SK-N-SH (cell line): ENCODE measurements around the gene FRY. TPM values are rescaled to one million over a fixed set of nuclear protein-coding genes. Genes with fewer than 3 reads are reported as not detected.

Experiments used
- CTCF ChIA-PET: fragments of 300-600, 350-600 bp; formaldehyde crosslinking; extraction: SDS; loops from one replicate; lab custom pipeline; 2021; lab: Yijun Ruan, JAX
- POLR2A ChIA-PET: fragments of 350-600 bp; sonication (Branson Sonifier 250); formaldehyde crosslinking; extraction: SDS; loops from one replicate; lab custom pipeline; 2020; ENCODE audit warnings: antibody characterized with exemption, inconsistent platforms; lab: Yijun Ruan, JAX
- DNase-seq: peaks from one replicate; pipeline ENCODE4 v3.0.0; 2012
- H2AFZ ChIP-seq: fragments of 200-600 bp; sonication (generic); 2 replicates; pipeline ENCODE4 v1.8.1; 2016; ENCODE audit warnings: antibody characterized with exemption, mild to moderate bottlenecking, low read depth
- H3F3A ChIP-seq: fragments of 200-600 bp; sonication (generic); replicated peaks from 2 replicates; pipeline ENCODE3; 2016; ENCODE audit warnings: antibody characterized with exemption, mild to moderate bottlenecking; ENCODE audit not compliant: insufficient read depth
- H3K27ac ChIP-seq, 2 experiments: fragments of 200-500 bp in 1 of 2; fragments of 200-600 bp in 1 of 2; sonication (Bioruptor generic) in 1 of 2; sonication (generic), shearing (Covaris generic) in 1 of 2; 2 replicates each; pipeline versions ENCODE4 v1.5.1 to v1.6.1; 2014 to 2016; ENCODE audit warnings: low read depth in 2 of 2, inconsistent platforms in 1 of 2, low read length in 1 of 2, mild to moderate bottlenecking in 1 of 2, mixed read lengths in 1 of 2
- H3K27me3 ChIP-seq: fragments of 200-600 bp; sonication (generic), shearing (Covaris generic); 2 replicates; pipeline ENCODE4 v1.6.1; 2016; ENCODE audit warnings: mixed run types; ENCODE audit not compliant: insufficient read depth
- H3K36me3 ChIP-seq, 2 experiments: fragments of 200-500 bp in 1 of 2; fragments of 200-600 bp in 1 of 2; sonication (Bioruptor generic) in 1 of 2; sonication (generic) in 1 of 2; replicated peaks in 1 of 2; 2 replicates each; pipeline versions ENCODE3 to v1.5.1; 2014 to 2016; ENCODE audit warnings: low read length in 1 of 2, mild to moderate bottlenecking in 1 of 2; ENCODE audit not compliant: insufficient read depth in 2 of 2, control insufficient read depth in 1 of 2
- H3K4me1 ChIP-seq, 2 experiments: fragments of 200-500 bp in 1 of 2; fragments of 200-600 bp in 1 of 2; sonication (Bioruptor generic) in 1 of 2; sonication (generic), shearing (Covaris generic) in 1 of 2; 2 replicates each; pipeline versions ENCODE4 v1.5.1 to v1.6.1; 2014 to 2016; ENCODE audit warnings: low read depth in 1 of 2, low read length in 1 of 2, mixed run types in 1 of 2; ENCODE audit not compliant: insufficient read depth in 2 of 2, control insufficient read depth in 1 of 2
- H3K4me2 ChIP-seq: fragments of 200-600 bp; sonication (generic), shearing (Covaris generic); 2 replicates; pipeline ENCODE4 v1.6.1; 2017; ENCODE audit warnings: mixed run types
- H3K4me3 ChIP-seq, 2 experiments: fragments of 200-500 bp in 1 of 2; fragments of 200-600 bp in 1 of 2; sonication (Bioruptor generic) in 1 of 2; sonication (generic), shearing (Covaris generic) in 1 of 2; 2 replicates each; pipeline versions ENCODE4 v1.5.1 to v1.8.1; 2014 to 2016; ENCODE audit warnings: low read depth in 2 of 2, inconsistent platforms in 1 of 2, low read length in 1 of 2, mild to moderate bottlenecking in 1 of 2, mixed read lengths in 1 of 2, moderate library complexity in 1 of 2
- H3K79me2 ChIP-seq: fragments of 200-600 bp; sonication (generic); 2 replicates; pipeline ENCODE4 v1.8.1; 2017; ENCODE audit warnings: mild to moderate bottlenecking; ENCODE audit not compliant: insufficient read depth
- H3K9ac ChIP-seq: fragments of 200-600 bp; sonication (generic); 2 replicates; pipeline ENCODE4 v1.6.1; 2017; ENCODE audit warnings: mixed run types
- H3K9me2 ChIP-seq: fragments of 200-600 bp; sonication (generic); 2 replicates; pipeline ENCODE4 v1.6.1; 2017; ENCODE audit warnings: mixed run types
- H3K9me3 ChIP-seq: fragments of 200-600 bp; sonication (generic); 2 replicates; pipeline ENCODE4 v1.6.1; 2017; ENCODE audit warnings: mixed run types, mild to moderate bottlenecking, moderate library complexity
- H4K20me1 ChIP-seq: fragments of 200-600 bp; sonication (generic); 2 replicates; pipeline ENCODE4 v1.6.1; 2017; ENCODE audit warnings: mild to moderate bottlenecking, mixed run types; ENCODE audit not compliant: insufficient read depth
- CTCF ChIP-seq: fragments of 200-600 bp; sonication (generic); IDR thresholded peaks from 2 replicates; pipeline ENCODE4 v1.6.1; 2017; ENCODE audit warnings: antibody characterized with exemption, mild to moderate bottlenecking, moderate library complexity
- EP300 ChIP-seq, 2 experiments: IDR thresholded peaks; 2 replicates each; pipeline versions ENCODE4 v1.4.0 to v1.6.1; 2012; ENCODE audit warnings: borderline replicate concordance in 1 of 2, low read depth in 1 of 2, low read length in 1 of 2
- EZH2phosphoT487 ChIP-seq: fragments of 200-600 bp; sonication (generic); IDR thresholded peaks from 2 replicates; pipeline ENCODE4 v1.6.1; 2017; ENCODE audit warnings: low read depth, mixed run types, mild to moderate bottlenecking, antibody characterized with exemption, moderate library complexity, borderline replicate concordance
- GABPA ChIP-seq: IDR thresholded peaks from 2 replicates; pipeline ENCODE4 v1.4.0; 2012; ENCODE audit warnings: low read depth, mild to moderate bottlenecking
- GATA2 ChIP-seq: sonication (generic); formaldehyde crosslinking; IDR thresholded peaks from 2 replicates; pipeline ENCODE4 v1.5.0; 2020; ENCODE audit warnings: mild to moderate bottlenecking, missing genetic modification reagents
- NFIC ChIP-seq: IDR thresholded peaks from 2 replicates; pipeline ENCODE4 v1.4.0; 2012; ENCODE audit warnings: borderline replicate concordance
- NRF1 ChIP-seq: IDR thresholded peaks from 2 replicates; pipeline ENCODE4 v1.6.1; 2012; ENCODE audit warnings: low read depth, mild to moderate bottlenecking, low read length
- PBX3 ChIP-seq: IDR thresholded peaks from 2 replicates; pipeline ENCODE4; 2012
- POLR2AphosphoS5 ChIP-seq: IDR thresholded peaks from 2 replicates; pipeline ENCODE4 v1.6.1; 2012; ENCODE audit warnings: low read depth, low read length
- RAD21 ChIP-seq: IDR thresholded peaks from 2 replicates; pipeline ENCODE4 v1.6.1; 2012; ENCODE audit warnings: mild to moderate bottlenecking, low read length
- RFX5 ChIP-seq: IDR thresholded peaks from 2 replicates; pipeline ENCODE4 v1.6.1; 2012; ENCODE audit warnings: mild to moderate bottlenecking, improper control_type of control experiment, low read length
- SIN3A ChIP-seq: IDR thresholded peaks from 2 replicates; pipeline ENCODE4 v1.6.1; 2012; ENCODE audit warnings: low read depth, mild to moderate bottlenecking, low read length, moderate library complexity, borderline replicate concordance
- SMC3 ChIP-seq: IDR thresholded peaks from 2 replicates; pipeline ENCODE4 v1.6.1; 2012; ENCODE audit warnings: low read depth, low read length, improper control_type of control experiment
- TAF1 ChIP-seq: IDR thresholded peaks from 2 replicates; pipeline ENCODE4 v1.6.1; 2012; ENCODE audit warnings: low read depth, mild to moderate bottlenecking, low read length, moderate library complexity, borderline replicate concordance
- TCF12 ChIP-seq: IDR thresholded peaks from 2 replicates; pipeline ENCODE4 v1.4.0; 2012
- TEAD4 ChIP-seq: IDR thresholded peaks from 2 replicates; pipeline ENCODE4 v1.4.0; 2012; ENCODE audit warnings: mild to moderate bottlenecking, borderline replicate concordance; ENCODE audit not compliant: insufficient read depth
- USF1 ChIP-seq: IDR thresholded peaks from 2 replicates; pipeline ENCODE4 v1.4.0; 2012; ENCODE audit warnings: low read depth, borderline replicate concordance
- USF2 ChIP-seq: fragments of 150-350 bp; IDR thresholded peaks from 2 replicates; pipeline ENCODE4 v1.6.1; 2017; ENCODE audit warnings: antibody characterized with exemption, low read length, low read depth, borderline replicate concordance
- YY1 ChIP-seq: IDR thresholded peaks from 2 replicates; pipeline ENCODE4 v1.4.0; 2012; ENCODE audit warnings: low read depth, mild to moderate bottlenecking
- ZBTB33 ChIP-seq: IDR thresholded peaks from 2 replicates; pipeline ENCODE4 v1.4.0; 2012; ENCODE audit warnings: low read depth, borderline replicate concordance
- WGBS: methylation state at CpG from one replicate; pipeline ENCODE4 v1.1.6; 2017; ENCODE audit warnings: low lambda C conversion rate; 5-methylcytosine and 5-hydroxymethylcytosine counted together
- polyA plus RNA-seq, 3 experiments: library from polyadenylated mRNA; depleted of rRNA; stranded (reverse); fragments of >200 nt; gene quantifications; 2 replicates each; pipeline ENCODE4 v1.2.3, GENCODE V29; 2012

FRY gene
- polyA plus RNA-seq, 1 of the 3 experiments (the other 2 are of a cell fraction) = 1.4 TPM

- no peak overlapping the region for H2AFZ ChIP-seq
- 65% methylated on average over 2 of the region's 2 CpGs for WGBS
- H3K9ac ChIP-seq = no peak overlapping the region
- TF ChIP-seq TAF1 (no peak), RAD21 (peak; percentile 58), TEAD4 (no peak), YY1 (no peak), SMC3 (peak; percentile 73), CTCF (peak; percentile 76)
- TF ChIP-seq, all 33 proteins: peak for 3
- no peaks in the 10 kb centered on the region for H3F3A ChIP-seq
- H3K4me2 ChIP-seq = no peak overlapping the region
- CTCF ChIA-PET = interaction anchor here (0.6 to 3.3 kb wide), 12 partner anchors 9 to 336 kb away, joined by 3 to 21 read pairs (median 4); no protein-coding TSS in a partner anchor
- H3K79me2 ChIP-seq = no peaks in the 10 kb centered on the region
- no peaks in the 10 kb centered on the region for H4K20me1 ChIP-seq
- H3K27me3 ChIP-seq = no peaks in the 10 kb centered on the region
- no peaks in the 10 kb centered on the region for H3K9me2 ChIP-seq
- DNase-seq = peak; percentile 48
- no peaks in the 10 kb centered on the region for H3K4me1 ChIP-seq
- H3K36me3 ChIP-seq = no peaks in the 10 kb centered on the region
- H3K4me3 ChIP-seq = no peak overlapping the region; a peak in 1 of 4 replicates
- H3K9me3 ChIP-seq = no peaks in the 10 kb centered on the region
- H3K27ac ChIP-seq = no peak overlapping the region
- POLR2A ChIA-PET = no interaction called here
Observed at GRCh38 chr13:32246468-32246867, 214.9 kb downstream of the FRY start.

GRCh38 chr13:32247887-32248286 is 216.3 kb downstream of the FRY start:
- H3K27me3 ChIP-seq = no peaks in the 10 kb centered on the region
- H2AFZ ChIP-seq = 0 out of 2 replicates have a peak overlapping the region, but pooled peaks have one; percentile 3
- H3K4me3 ChIP-seq = no peak overlapping the region
- H3K9me3 ChIP-seq = no peaks in the 10 kb centered on the region
- WGBS = 0% methylated on average over 1 of the region's 1 CpG
- no peak overlapping the region for H3K27ac ChIP-seq
- no peaks in the 10 kb centered on the region for H4K20me1 ChIP-seq
- no peaks in the 10 kb centered on the region for H3K4me1 ChIP-seq
- no peaks in the 10 kb centered on the region for H3K79me2 ChIP-seq
- ChIA-PET POLR2A (no interaction called here), CTCF (interaction anchor here (0.8 to 1.4 kb wide), 4 partner anchors 9 to 333 kb away, joined by 3 to 6 read pairs (median 3); no protein-coding TSS in a partner anchor)
- no peak overlapping the region for H3K4me2 ChIP-seq
- no peaks in the 10 kb centered on the region for H3K9me2 ChIP-seq
- no peak overlapping the region for H3K9ac ChIP-seq
- peaks cover 0 to 4% of the 10 kb centered on the region in 2 experiments for H3K36me3 ChIP-seq
- no peaks in the 10 kb centered on the region for H3F3A ChIP-seq
- DNase-seq = no peak
- no peak for TF ChIP-seq USF1
- TF ChIP-seq POLR2AphosphoS5 = no peak
- TF ChIP-seq TCF12 = no peak
- TF ChIP-seq EZH2phosphoT487 = no peak
- TF ChIP-seq NRF1 = no peak
- TF ChIP-seq GATA2 = no peak
- no peak for TF ChIP-seq SMC3
- no peak for TF ChIP-seq NFIC
- no peak for TF ChIP-seq USF2
- no peak for TF ChIP-seq GABPA
- no peak for TF ChIP-seq PBX3
- TF ChIP-seq ZBTB33 = no peak
- no peak for TF ChIP-seq EP300 (IDR thresholded peaks at IDR 0.05; ENCODE audit: borderline replicate concordance in 1 of 2, low read depth in 1 of 2, low read length in 1 of 2)
- no peak for TF ChIP-seq RFX5
- TF ChIP-seq SIN3A = no peak
